OCI-LY3 (cell line): Measurements from ENCODE around the gene CYP17A1.

ENCODE experiments used
- CTCF ChIP-seq: fragments of 200-600, 300-600 bp; sonication (generic); IDR thresholded peaks from 2 replicates; pipeline ENCODE4 v1.5.1; 2014; ENCODE audit warnings: antibody characterized with exemption, low read length, low read depth
- EZH2phosphoT487 ChIP-seq: fragments of 200-600 bp; shearing (Covaris generic); IDR thresholded peaks from 2 replicates; pipeline ENCODE4 v1.6.1; 2018; ENCODE audit warnings: antibody characterized with exemption, mixed run types, low read depth

- TF ChIP-seq CTCF: no peak
- no peak for TF ChIP-seq EZH2phosphoT487
Observed at GRCh38 chr10:102801978-102802377, 35.2 kb downstream of the CYP17A1 start.
